OCI-LY1 (cell line): ENCODE data around the gene MROH2A.

Experiments
- H2AFZ ChIP-seq: fragments of 200-600 bp; sonication (generic), shearing (Covaris generic); 2 replicates; pipeline ENCODE4 v1.6.0; 2014; ENCODE audit warnings: antibody characterized with exemption, mild to moderate bottlenecking, low read length
- H3F3A ChIP-seq: fragments of 200-600 bp; sonication (generic), shearing (Covaris generic); 2 replicates; pipeline ENCODE4 v1.6.0; 2014; ENCODE audit warnings: mild to moderate bottlenecking, antibody characterized with exemption, low read length, moderate library complexity; ENCODE audit not compliant: insufficient read depth
- H3K27ac ChIP-seq: fragments of 200-600 bp; sonication (generic); 2 replicates; pipeline ENCODE4 v1.5.1; 2014; ENCODE audit warnings: low read length, mixed run types, mild to moderate bottlenecking, low read depth; ENCODE audit not compliant: poor library complexity, severe bottlenecking
- H3K27me3 ChIP-seq: fragments of 200-600 bp; sonication (generic); 2 replicates; pipeline ENCODE4 v1.6.0; 2014; ENCODE audit warnings: antibody characterized with exemption, mild to moderate bottlenecking, low read length, moderate library complexity; ENCODE audit not compliant: insufficient read depth
- H3K36me3 ChIP-seq: fragments of 200-600 bp; sonication (generic); 2 replicates; pipeline ENCODE4 v1.6.1; 2014; ENCODE audit warnings: mild to moderate bottlenecking, antibody characterized with exemption, low read length, moderate library complexity, mixed read lengths; ENCODE audit not compliant: insufficient read depth
- H3K4me1 ChIP-seq: fragments of 200-600 bp; sonication (generic); 2 replicates; pipeline ENCODE4 v1.5.1; 2014; ENCODE audit warnings: mild to moderate bottlenecking, low read length, moderate library complexity; ENCODE audit not compliant: insufficient read depth, severe bottlenecking
- H3K4me2 ChIP-seq: fragments of 200-600 bp; sonication (generic), shearing (Covaris generic); 2 replicates; pipeline ENCODE4 v1.6.1; 2014; ENCODE audit warnings: low read length
- H3K4me3 ChIP-seq: fragments of 200-600 bp; sonication (generic); 2 replicates; pipeline ENCODE4 v1.5.1; 2014; ENCODE audit warnings: low read length, low read depth, mild to moderate bottlenecking, mixed read lengths; ENCODE audit not compliant: poor library complexity, severe bottlenecking
- H3K79me2 ChIP-seq: fragments of 200-600 bp; shearing (Covaris generic); 2 replicates; pipeline ENCODE4 v1.6.1; 2016; ENCODE audit warnings: mixed run types, low read length, mixed read lengths; ENCODE audit not compliant: insufficient read depth
- H3K9ac ChIP-seq: fragments of 200-600 bp; sonication (generic), shearing (Covaris generic); 2 replicates; pipeline ENCODE4 v1.6.1; 2014; ENCODE audit warnings: mild to moderate bottlenecking, low read length, mixed read lengths
- H3K9me2 ChIP-seq: fragments of 200-600 bp; sonication (generic), shearing (Covaris generic); 2 replicates; pipeline ENCODE4 v1.6.1; 2014; ENCODE audit warnings: low read depth, mild to moderate bottlenecking, low read length, mixed read lengths
- H3K9me3 ChIP-seq: fragments of 200-600 bp; shearing (Covaris generic); 2 replicates; pipeline ENCODE4 v1.6.1; 2014; ENCODE audit warnings: low read length, mixed read lengths
- H4K20me1 ChIP-seq: fragments of 200-600 bp; sonication (generic), shearing (Covaris generic); 2 replicates; pipeline ENCODE4 v1.6.0; 2016; ENCODE audit warnings: mild to moderate bottlenecking, low read length; ENCODE audit not compliant: insufficient read depth
- CTCF ChIP-seq: fragments of 200-600 bp; sonication (generic), shearing (Covaris generic); IDR thresholded peaks from 2 replicates; pipeline ENCODE4 v1.5.1; 2017; ENCODE audit warnings: mild to moderate bottlenecking, antibody characterized with exemption, low read length, moderate library complexity, mixed read lengths
- EZH2 ChIP-seq: fragments of 200-600 bp; sonication (generic), shearing (Covaris generic); IDR thresholded peaks from 2 replicates; pipeline ENCODE4 v1.8.0; 2017; ENCODE audit warnings: borderline replicate concordance, mixed run types, mild to moderate bottlenecking, antibody characterized with exemption, low read length, moderate library complexity, mixed read lengths

The MROH2A gene

GRCh38 chr2:233836359-233836758 is 58.2 kb downstream of the MROH2A start:
- H3F3A ChIP-seq = no peaks in the 10 kb centered on the region

GRCh38 chr2:233837694-233838229 is 59.6 kb downstream of the MROH2A start:
- H3K9me3 ChIP-seq = no peaks in the 10 kb centered on the region
- H3K36me3 ChIP-seq = peaks cover 89% of the 10 kb centered on the region
- peaks cover 14% of the 10 kb centered on the region for H3K4me1 ChIP-seq
- no peak overlapping the region for H3K27ac ChIP-seq
- no peak overlapping the region for H3K4me3 ChIP-seq
- H4K20me1 ChIP-seq = no peaks in the 10 kb centered on the region
- H3K79me2 ChIP-seq = peaks cover 43% of the 10 kb centered on the region
- no peaks in the 10 kb centered on the region for H3F3A ChIP-seq
- no peaks in the 10 kb centered on the region for H3K9me2 ChIP-seq
- no peak for TF ChIP-seq CTCF
- TF ChIP-seq EZH2 = no peak
- no peak overlapping the region for H3K4me2 ChIP-seq
- H3K27me3 ChIP-seq = no peaks in the 10 kb centered on the region
- H2AFZ ChIP-seq = no peak overlapping the region
- no peak overlapping the region for H3K9ac ChIP-seq

More at GRCh38 chr2:233836359-233836758, 58.2 kb downstream of the MROH2A start:
- no peak overlapping the region for H3K27ac ChIP-seq
- no peaks in the 10 kb centered on the region for H3K9me3 ChIP-seq
- H3K27me3 ChIP-seq = no peaks in the 10 kb centered on the region
- H3K4me2 ChIP-seq = no peak overlapping the region
- peaks cover 38% of the 10 kb centered on the region for H3K79me2 ChIP-seq
- H3K36me3 ChIP-seq = peaks cover 75% of the 10 kb centered on the region
- H3K9me2 ChIP-seq = no peaks in the 10 kb centered on the region
- peaks cover 19% of the 10 kb centered on the region for H3K4me1 ChIP-seq
- H3K4me3 ChIP-seq = no peak overlapping the region
- H2AFZ ChIP-seq = no peak overlapping the region
- no peaks in the 10 kb centered on the region for H4K20me1 ChIP-seq
- TF ChIP-seq CTCF (no peak), EZH2 (no peak)
- H3K9ac ChIP-seq = no peak overlapping the region

GRCh38 chr2:233838251-233838650 is 60.1 kb downstream of the MROH2A start:
- Histone ChIP-seq H2AFZ (no peak overlapping the region), H3K9me3 (no peaks in the 10 kb centered on the region), H3K4me2 (no peak overlapping the region), H3K79me2 (peaks cover 43% of the 10 kb centered on the region), H3K36me3 (peaks cover 94% of the 10 kb centered on the region), H3K9me2 (no peaks in the 10 kb centered on the region), H3K27me3 (no peaks in the 10 kb centered on the region), H3K27ac (no peak overlapping the region), H3K4me1 (peaks cover 10% of the 10 kb centered on the region), H3K4me3 (no peak overlapping the region), H3K9ac (no peak overlapping the region), H3F3A (no peaks in the 10 kb centered on the region), H4K20me1 (no peaks in the 10 kb centered on the region)
- TF ChIP-seq CTCF = no peak
- no peak for TF ChIP-seq EZH2
